ENCODE data around the gene HMCES. TPM values are rescaled to one million over a fixed set of nuclear protein-coding genes. Genes with fewer than 3 reads are reported as not detected.

The HMCES gene
- total and polyA plus RNA-seq, 2 donors (not counting 1 experiment from before 2014, with no cell fraction given): 22.5 to 35.6 TPM

GRCh38 chr3:129341331-129342141 is 62.9 kb downstream of the HMCES start:
- 89% methylated on average over 10 of the region's 10 CpGs for WGBS (ENCODE audit: insufficient coverage)
- Mint-ChIP-seq H3K27ac (no peak overlapping the region), H3K9me3 (ENCODE audit: insufficient read depth) (no peaks in the 10 kb centered on the region), H3K4me1 (peaks cover 7% of the 10 kb centered on the region), H3K4me3 (no peak overlapping the region), H3K27me3 (peaks cover 23% of the 10 kb centered on the region)
- Histone ChIP-seq H3K36me3 (replicated peaks in 1 of 2; ENCODE audit: control extremely low read depth in 1 of 2, control insufficient read depth in 1 of 2, extremely low read depth in 1 of 2, insufficient read depth in 2 of 2, low read length in 1 of 2) (no peaks in the 10 kb centered on the region), H3K27ac (ENCODE audit: low read length in 2 of 2) (no peak overlapping the region), H3K4me3 (ENCODE audit: control extremely low read depth in 1 of 5, extremely low read depth in 1 of 5, insufficient read depth in 1 of 5, low read depth in 2 of 5, low read length in 4 of 5) (no peak overlapping the region), H3K9me3 (ENCODE audit: control extremely low read depth in 1 of 3, control insufficient read depth in 2 of 3, insufficient read depth in 1 of 3, low read length in 2 of 3) (peaks cover 0 to 5% (median 0%) of the 10 kb centered on the region in 3 donors), H3K9ac (ENCODE audit: low read length) (no peak overlapping the region), H2AFZ (ENCODE audit: insufficient read depth, low read depth, low read length, poor library complexity, severe bottlenecking) (no peak overlapping the region), H3K79me2 (ENCODE audit: control insufficient read depth, insufficient read depth, low read length) (no peaks in the 10 kb centered on the region), H3K4me2 (replicated peaks; ENCODE audit: low read depth, low read length, poor library complexity, severe bottlenecking) (no peak overlapping the region), H3K27me3 (replicated peaks in 1 of 4; ENCODE audit: control extremely low read depth in 1 of 4, control insufficient read depth in 3 of 4, insufficient read depth in 4 of 4, low read length in 3 of 4) (peaks cover 0 to 41% (median 11%) of the 10 kb centered on the region in 4 experiments), H3K4me1 (ENCODE audit: control insufficient read depth in 2 of 2, insufficient read depth in 2 of 2, low read length in 2 of 2) (peaks cover 12% of the 10 kb centered on the region in 2 donors), H4K20me1 (ENCODE audit: control insufficient read depth, insufficient read depth, low read length, poor library complexity, severe bottlenecking) (no peaks in the 10 kb centered on the region)
- DNase-seq (no peak), ATAC-seq (ENCODE audit: low read depth) (no peak)
- CTCF ChIA-PET: no interaction called here
- no peak for TF ChIP-seq EZH2 (IDR thresholded peaks at IDR 0.05; ENCODE audit: borderline replicate concordance, insufficient read depth, low read depth, low read length, poor library complexity, severe bottlenecking)
- TF ChIP-seq CTCF (IDR thresholded peaks at IDR 0.05): no peak
- POLR2A ChIA-PET: interaction anchor here (0.7 kb wide), 1 partner anchor 167 kb away, joined by 4 read pairs; no protein-coding TSS in a partner anchor
- intact Hi-C loops (cut with micrococcal nuclease): no loop called here

Data from B cell (primary cell).